Stimulated activated CD4-positive, alpha-beta T cell treated with anti-CD3 and anti-CD28 coated beads, Interleukin-2, amount 100 ng/mL, for 24 hours (primary cell): ENCODE data around the gene ZBTB47.

Experiments used
- DNase-seq, 2 donors: peaks; one replicate each; pipeline ENCODE4 v3.0.0-alpha.2; 2020

ZBTB47 gene

DNA sequence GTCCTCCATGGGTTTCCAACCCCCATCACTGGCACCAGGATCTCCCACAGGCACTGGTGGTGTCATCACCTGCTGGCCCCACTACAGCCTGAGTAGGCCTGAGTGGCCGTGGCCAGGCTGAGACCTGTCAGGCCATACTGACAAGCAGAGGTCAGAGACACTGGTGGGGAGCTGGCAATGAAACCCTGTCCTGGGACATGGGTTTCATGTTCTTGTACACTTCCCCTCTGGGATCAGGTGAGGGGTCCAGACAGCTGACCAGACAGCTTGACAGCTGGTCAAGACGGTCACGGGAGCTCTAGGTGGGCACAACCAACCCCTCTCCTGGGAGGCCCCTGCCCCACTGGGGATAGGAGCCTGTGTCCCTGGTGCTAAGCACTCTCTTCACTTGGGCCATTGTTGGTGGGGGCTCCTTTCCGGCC lies 13.1 kb downstream of the ZBTB47 start:
- DNase-seq, result no peak

DNA sequence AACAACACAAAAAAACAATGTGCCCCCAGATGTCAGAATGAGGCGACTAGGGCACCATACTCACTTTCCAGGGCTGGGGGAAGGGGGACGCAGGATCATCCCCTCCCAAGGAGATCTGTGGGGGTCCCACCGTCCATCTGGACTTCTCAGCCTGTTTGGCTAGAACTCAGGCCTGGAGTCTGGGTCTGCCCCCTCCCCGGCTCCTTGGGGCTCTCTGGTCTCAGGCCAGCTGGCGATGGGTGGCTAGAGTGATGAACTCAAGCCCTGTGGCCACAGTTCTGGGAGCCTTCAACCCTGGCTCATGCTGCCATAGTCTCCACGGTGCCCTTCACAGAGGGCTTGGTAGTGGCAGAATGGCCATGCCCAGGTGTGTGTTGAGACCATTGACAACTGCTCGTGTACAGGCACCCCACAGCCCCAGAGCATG lies 13.6 kb downstream of the ZBTB47 start:
- DNase-seq, result no peak

DNA sequence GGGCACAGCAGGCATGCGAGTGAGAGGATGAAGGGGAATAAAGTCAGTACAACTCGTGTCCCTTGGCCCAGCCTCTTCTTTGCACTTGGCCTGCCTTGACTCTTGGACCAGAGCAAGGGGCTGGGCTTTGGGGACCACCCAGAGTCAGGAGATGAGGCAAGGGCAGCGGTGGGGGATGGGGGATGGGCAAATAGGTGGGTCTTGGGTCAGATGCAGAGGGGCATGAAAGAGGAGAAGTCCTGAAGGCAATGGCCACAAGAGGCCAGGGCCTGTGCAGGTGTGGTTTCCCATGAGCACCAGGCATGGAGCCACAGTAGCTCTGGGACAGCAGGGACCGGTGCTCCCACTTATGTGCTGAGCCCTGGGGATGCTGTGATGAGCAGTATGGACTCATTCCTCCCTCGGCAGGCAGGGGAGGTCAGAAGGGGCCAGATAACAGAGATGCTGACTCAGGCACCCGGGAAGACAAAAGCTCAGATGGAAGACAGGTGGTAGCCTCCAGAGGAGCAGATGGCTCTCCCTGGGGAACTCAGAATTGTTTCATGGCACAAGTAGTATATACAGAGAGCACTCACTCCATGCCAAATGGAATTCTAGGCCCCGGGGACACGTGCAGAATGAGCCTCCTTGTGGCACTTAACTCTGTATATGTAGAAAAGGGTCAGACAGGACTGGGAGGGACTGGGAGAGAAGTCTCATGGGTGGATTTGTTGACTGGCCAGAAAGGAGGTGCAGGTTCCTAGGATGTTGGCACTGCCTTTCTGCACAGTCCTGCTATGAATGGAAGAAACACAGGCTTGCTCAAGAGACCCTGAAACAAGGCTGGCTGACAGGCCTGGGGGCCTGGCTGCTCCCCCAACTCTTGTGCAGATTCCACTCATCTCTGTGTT lies 14.3 kb downstream of the ZBTB47 start:
- no peak for DNase-seq

DNA sequence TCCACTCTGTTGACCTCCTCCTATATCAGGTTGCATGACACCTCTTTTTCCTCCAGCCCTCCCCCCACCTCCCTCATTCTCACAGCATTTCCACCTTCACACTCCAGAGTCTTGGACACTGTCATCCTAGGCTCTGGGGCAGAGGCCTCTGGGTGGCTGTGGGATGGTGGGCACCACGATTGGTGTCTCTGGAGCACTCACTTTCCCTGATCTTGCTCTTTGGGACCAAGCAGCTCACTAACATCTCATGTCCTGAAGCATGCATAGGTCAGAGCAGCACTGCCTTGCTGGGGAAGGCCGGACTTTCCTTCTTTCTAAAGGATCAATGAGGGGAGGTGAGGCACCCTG lies 14.9 kb downstream of the ZBTB47 start:
- DNase-seq, result no peak

DNA sequence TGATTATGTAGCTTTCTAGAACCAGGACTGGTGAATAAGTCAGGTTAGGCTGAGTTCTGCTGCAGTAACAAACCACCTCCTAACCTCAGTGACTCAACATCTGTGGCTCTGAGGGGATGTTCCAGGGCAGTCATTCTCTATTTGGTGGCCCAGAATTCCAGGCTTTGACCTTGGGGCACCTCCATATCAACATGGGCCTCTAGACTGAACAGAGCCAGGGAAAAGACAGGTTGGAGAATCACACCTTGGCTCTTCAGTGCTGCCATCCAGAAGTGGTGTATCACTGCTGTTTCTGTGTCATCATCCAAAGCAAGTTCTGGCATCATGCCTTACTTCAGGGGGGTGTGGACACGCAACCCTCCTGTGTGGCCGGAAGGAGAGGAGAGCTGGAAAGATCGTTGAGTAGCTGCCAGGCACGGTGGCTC lies 15.3 kb downstream of the ZBTB47 start:
- no peak for DNase-seq

DNA sequence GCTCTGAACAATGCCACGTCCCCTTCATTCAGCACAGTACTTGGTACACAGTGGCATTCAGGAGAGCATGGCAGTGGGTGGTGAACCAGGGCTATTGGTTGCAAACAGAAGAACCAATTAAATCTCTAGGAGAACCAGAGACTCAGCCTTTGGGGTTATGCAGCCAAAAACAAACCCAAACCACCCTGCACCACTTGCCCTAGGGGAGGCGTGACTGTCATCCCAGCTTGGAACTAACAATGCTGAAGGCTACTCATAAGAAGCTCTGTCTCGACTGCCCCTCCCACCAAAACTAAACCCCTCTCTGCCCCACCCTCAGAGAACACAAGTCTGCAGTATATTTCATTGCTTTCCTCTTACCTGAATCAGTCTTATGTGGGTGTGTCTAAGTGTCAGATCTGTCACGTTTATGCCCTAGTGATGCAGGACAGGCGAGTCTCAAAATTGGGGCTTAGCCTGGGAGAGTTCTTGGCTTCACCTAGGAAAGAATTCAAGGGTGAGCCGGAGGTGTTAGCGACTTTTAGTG lies 16.6 kb downstream of the ZBTB47 start:
- DNase-seq, result no peak

DNA sequence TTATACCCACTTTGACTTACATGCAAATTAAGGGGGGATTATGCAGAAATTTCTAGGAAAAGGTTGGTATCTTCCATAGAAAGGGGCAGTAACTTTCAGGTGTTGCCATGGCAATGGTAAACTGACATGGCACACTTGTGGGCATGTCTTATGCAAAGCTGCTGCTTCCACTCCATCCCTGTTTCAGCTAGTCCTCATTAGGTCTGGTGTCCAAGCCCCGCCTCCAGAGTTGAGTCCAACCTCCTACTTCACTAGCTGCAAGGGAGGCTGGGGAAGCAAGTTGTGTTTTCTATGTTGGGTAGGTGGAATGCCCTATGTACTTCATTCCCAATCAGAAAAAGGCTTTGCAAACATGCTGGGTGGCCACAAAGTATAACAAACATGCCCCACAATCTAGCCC lies 17.2 kb downstream of the ZBTB47 start:
- no peak for DNase-seq

DNA sequence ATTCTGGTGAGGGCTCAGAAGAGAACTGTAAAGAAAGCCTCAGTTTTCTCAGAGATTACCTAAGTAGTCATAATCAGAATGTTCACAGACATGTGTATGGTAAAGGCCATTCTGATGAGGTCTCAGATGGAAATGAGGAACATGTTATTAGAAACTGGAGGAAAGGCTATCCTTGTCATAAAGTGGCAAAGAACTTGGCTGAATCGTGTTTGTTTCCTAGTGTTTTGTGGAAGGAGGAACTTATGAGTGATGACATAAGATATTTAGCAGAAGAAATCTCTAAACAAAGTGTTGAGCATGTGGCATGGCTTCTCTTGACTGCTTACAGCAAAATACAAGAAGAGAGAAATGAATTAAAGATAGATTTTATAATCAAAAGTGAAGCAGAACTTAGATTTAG lies 19.0 kb downstream of the ZBTB47 start:
- no peak for DNase-seq

DNA sequence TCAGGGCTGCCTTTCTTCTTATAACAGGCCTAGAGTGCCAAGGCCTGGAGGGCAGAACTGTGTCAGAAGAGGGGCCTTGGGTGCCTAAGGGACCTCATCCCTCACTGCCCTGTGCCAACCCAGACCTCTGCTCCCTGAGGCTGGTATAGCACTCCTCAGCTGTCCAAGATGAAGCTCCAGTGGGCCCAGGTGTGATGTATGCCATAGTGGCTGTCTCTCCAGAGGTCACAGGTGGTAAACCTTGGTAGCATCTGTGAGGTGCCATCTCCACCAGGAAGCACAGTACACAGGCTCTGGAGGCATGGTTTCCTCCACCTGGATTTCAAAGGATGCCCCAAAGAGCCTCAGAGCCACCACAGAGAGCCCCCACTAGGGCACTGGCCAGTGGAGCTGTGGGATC lies 19.6 kb downstream of the ZBTB47 start:
- no peak for DNase-seq

DNA sequence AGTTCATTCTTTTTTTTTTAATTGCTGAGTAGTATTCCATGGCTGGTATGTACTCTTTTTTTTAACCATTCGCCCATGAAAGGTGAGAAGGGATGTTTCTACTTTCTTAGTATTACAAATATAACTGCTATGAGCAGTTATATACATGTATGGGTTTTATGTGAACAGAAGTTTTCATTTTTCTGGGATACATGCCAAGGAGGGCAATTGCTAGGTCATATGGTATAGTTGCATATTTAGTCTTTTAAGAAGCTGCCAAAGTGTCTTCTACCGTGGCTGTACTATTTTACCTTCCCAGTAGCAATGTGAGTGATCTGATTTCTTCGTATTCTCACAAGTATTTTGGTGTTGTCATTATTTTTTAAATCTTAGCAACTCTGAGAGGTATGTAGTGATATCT lies 20.6 kb downstream of the ZBTB47 start:
- no peak for DNase-seq

DNA sequence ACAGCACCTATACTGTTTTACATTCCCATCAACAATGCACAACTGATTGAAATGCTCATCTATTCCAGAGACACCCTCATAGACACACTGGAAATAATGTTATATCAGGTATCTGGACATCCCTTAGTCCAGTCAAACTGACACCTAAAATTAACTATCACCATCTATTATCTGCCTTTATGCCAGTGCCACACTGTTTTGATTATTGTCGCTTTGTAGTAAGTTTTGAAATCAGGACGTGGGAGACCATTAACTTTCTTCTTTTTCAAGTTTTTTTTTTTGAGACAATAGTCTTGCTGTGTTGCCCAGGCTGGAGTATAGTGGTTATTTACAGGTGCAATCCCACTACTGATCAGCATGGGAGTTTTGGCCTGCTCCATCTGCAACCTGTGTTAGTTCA lies 22.4 kb downstream of the ZBTB47 start:
- no peak for DNase-seq

DNA sequence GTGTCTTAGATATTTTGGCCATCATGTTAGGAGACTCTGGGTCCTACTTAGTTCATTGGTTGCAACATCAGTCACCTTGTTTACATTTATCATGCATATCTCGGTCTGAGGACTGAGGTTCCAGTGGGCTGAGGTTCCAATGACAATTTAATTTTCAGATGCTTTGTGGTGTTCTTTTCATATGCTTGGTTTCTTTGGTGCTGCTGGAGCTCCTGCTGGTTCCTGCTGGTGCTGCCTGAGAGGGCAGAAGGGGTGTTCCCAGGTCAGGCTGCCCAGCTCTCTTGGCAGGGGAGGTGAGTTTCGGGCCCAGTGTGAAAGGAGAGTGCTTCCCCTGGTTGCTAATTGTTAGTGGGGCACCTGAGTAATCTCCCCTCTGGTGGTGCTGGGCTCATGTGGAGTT lies 24.9 kb downstream of the ZBTB47 start:
- no peak for DNase-seq

DNA sequence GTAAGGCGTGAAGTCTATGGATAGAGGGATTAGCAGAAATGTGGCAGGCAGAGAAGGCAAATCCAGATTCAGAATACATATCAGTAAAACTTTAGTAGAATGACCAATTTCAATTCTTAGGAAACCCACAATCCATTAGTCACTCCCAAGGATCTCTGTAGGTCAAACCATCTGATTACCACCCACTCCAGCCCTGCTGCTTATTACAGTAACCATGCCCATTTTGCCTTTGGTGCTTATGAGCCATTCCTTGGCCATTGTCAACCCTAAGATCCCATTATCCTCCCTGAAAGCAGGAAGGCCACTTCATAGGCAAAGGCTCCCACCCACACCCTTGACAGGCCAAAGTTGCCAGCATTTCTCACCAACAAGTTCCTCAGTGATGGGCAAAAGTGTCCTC lies 26.8 kb downstream of the ZBTB47 start:
- DNase-seq, result no peak

DNA sequence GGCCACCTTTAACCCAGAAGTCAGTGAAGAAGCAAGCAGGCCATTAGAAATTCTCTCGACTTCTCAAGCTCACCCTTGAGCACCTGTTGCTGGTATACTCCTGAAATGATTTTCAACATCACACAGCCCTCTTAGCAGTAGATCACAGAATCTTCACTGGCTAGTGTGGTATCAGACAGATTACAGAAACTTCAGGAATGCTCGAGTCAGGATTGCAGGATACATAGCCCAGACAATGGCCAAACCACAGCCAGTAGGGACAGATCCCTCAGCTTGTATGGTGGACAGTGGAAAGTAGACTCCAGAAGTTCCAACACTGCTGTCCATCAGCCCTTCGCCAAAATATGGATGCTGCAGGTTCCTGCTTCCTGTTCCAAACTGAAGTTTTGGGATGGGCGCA lies 27.3 kb downstream of the ZBTB47 start:
- DNase-seq, result no peak

DNA sequence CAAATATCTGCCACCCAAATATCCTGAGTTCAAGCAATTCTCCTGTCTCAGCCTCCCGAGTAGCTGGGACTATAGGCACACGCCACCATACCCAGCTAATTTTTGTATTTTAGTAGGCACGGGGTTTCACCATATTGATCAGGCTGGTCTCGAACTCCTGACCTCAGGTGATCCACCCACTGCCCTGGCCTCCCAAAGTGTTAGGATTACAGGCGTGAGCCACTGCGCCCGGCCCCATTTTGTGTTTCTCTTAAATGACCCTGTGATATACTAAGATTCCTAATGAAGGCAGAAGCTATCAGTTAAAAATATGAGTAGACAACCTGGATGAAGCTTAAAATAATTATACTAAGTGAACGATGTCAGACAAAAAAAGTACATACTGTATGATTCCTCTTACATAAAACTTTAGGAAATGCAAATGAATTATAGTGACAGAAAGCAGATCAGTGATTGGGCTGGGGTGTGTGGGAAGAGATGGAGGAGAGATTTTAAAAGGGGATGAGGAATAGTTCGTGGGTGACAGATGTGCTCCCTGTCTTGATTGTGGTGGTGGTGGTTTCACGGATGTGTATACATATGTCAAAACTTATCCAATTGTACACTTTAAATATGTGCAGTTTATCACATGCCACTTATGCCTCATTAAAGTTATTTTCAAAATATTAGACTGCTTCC lies 28.0 kb downstream of the ZBTB47 start:
- no peak for DNase-seq

DNA sequence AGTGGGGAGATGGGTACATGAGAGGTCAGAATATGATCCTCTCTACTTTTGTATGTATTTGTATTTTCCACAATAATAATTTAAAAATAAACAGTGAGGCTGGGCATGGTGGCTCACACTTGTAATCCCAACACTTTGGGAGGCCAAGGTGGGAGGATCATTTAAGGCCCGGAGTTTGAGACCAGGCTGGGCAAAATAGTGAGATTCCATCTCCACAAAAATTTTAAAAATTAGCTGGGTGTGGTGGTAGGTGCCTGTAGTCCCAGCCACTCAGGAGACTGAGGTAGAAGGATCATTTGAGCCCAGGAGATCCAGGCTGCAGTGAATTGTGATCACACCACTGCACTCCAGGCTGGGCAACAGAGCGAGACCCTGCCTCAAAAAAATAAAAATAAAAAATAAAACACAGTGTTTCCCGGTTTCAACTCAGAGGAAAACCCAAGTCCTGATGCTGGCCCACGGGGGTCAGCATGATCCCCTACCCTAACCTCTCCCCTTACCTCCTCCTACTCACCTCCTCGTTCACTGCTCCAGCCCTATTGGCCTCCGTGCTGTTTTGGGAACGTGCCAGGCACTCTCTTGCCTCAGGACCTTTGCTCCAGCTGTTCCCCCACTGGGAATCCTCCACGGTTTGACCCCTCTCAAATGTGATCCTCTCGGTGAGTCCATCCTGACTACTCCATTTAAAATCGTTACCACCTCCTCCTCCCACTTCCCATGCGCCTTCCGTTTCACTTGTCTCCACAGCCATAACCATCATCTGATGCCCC lies 29.0 kb downstream of the ZBTB47 start:
- no peak for DNase-seq

DNA sequence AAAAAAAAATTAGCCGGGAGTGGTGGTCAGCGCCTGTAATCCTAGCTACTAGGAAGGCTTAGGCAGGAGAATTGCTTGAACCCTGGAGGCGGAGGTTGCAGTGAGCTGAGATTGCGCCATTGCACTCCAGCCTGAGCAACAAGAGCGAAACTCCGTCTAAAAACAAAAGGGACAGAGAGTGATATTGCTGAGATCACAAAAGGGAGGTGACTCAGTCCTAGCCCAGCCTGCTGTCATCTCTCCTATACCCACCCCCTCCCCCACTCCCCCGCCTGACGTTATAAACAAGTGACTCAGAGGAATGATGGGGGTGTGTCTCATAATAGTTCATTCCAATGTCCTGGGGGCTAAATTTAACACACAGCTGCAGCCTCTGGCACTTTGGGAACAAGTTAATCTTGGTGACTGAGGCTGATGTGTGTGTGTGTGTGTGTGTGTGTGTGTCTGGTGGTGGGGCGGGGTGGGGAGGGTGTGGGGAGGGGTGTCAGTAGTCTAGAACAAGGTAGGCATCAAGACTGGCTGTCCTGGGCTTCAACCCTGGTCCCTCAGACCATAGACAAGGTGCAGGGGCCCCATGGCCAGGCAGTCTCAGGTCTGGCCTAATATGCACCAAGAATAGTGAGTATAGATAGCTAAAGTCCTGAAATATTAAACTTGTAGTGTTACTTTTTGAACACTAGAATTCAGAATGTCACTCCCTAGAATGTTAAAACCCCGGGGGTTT lies 30.5 kb downstream of the ZBTB47 start:
- peak; percentile 56 to 57 for DNase-seq

DNA sequence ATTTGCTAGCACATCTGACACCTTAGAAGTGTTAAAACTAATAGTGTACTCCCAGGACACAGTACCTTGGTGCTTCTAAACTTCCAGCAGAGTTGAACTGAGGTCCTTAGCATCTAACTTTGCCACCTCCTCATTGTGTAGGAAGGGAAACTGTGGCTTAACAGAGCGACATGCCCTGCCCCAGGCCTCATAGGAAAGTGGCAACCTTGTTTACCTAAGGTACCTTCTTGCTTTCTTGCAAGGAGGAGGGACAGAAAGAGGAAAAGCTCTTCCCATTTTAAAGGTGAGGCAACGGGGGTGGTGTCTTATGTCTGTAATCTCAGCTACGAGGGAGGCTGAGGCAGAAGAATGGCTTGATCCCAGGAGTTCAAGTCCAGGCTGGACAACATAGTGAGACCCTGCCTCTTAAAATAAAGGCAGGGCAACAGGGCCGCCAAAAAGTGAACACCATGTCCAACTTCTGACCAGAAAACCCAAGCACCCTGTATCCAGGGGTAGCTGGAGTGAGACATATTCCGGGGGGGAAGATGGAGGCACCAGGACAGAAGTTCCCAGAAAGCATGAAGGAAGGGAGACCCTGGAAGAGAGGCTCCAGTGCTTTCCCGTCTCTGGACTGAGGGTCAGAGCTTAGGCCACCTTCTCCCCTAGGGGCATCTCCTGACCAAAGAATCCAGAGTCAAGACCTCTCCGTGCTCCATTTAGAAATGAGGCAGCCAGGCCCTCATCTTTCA lies 31.3 kb downstream of the ZBTB47 start:
- DNase-seq, result no peak

DNA sequence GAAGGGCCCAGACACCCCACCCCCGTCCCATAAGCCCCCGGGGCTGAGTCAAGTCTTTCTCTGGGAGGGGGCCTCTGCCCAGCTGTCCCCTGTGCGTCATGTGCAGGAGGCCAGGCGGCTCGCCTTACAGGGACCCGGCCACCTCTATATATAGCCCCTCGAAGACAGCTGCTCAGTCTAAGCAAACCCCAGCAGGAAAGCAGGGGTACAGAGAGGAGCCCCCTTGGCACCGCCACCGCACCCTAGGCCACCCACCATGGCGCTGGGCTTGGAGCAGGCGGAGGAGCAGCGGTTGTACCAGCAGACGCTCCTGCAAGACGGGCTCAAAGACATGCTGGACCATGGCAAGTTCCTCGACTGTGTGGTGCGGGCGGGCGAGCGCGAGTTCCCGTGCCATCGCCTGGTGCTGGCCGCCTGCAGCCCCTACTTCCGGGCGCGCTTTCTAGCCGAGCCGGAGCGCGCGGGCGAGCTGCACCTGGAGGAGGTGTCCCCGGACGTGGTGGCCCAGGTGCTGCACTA lies 31.9 kb downstream of the ZBTB47 start, which contains the start of gene KLHL40:
KLHL40 (plus strand) TSS at position 175 of the 519 bp plus-strand sequence; CDS start at position 257, 82 bp downstream.
- DNase-seq, result no peak

DNA sequence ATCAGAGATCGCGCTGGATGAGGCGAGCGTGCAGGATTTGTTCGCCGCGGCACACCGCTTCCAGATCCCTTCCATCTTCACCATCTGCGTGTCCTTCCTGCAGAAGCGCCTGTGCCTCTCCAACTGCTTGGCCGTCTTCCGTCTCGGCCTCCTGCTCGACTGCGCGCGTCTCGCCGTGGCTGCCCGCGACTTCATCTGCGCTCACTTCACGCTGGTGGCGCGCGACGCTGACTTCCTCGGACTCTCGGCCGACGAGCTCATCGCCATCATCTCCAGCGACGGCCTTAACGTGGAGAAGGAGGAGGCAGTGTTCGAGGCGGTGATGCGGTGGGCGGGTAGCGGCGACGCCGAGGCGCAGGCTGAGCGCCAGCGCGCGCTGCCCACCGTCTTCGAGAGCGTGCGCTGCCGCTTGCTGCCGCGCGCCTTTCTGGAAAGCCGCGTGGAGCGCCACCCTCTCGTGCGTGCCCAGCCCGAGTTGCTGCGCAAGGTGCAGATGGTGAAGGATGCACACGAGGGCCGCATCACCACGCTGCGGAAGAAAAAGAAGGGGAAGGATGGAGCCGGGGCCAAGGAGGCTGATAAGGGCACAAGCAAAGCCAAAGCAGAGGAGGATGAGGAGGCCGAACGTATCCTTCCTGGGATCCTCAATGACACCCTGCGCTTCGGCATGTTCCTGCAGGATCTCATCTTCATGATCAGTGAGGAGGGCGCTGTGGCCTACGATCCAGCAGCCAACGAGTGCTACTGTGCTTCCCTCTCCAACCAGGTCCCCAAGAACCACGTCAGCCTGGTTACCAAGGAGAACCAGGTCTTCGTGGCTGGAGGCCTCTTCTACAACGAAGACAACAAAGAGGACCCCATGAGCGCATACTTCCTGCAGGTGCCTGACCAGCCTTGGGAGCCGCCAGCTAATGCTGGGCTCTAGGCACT lies 32.7 kb downstream of the ZBTB47 start:
- no peak for DNase-seq
